Esophagus (tissue), 2 donors: ENCODE data around the gene DOCK4. TPM values are rescaled to one million over a fixed set of nuclear protein-coding genes. Genes with fewer than 3 reads are reported as not detected.

Experiments
- H3K27ac ChIP-seq, 2 donors: one replicate each; pipeline ENCODE4 v1.5.1; 2013; ENCODE audit warnings: low read depth in 2 of 2, mild to moderate bottlenecking in 2 of 2, inconsistent platforms in 1 of 2, low read length in 1 of 2, moderate library complexity in 1 of 2
- H3K27me3 ChIP-seq, 2 donors: one replicate each; pipeline ENCODE4 v1.6.1; 2013; ENCODE audit warnings: low read length in 2 of 2, control low read depth in 1 of 2, mild to moderate bottlenecking in 1 of 2; ENCODE audit not compliant: insufficient read depth in 2 of 2, control insufficient read depth in 1 of 2
- H3K36me3 ChIP-seq, 2 donors: one replicate each; pipeline ENCODE4 v1.6.1; 2013; ENCODE audit warnings: low read length in 1 of 2; ENCODE audit not compliant: control insufficient read depth in 2 of 2, insufficient read depth in 2 of 2
- H3K4me1 ChIP-seq, 2 donors: one replicate each; pipeline ENCODE4 v1.6.1; 2013; ENCODE audit warnings: low read length in 1 of 2; ENCODE audit not compliant: control insufficient read depth in 2 of 2, insufficient read depth in 2 of 2
- H3K4me3 ChIP-seq, 2 donors: one replicate each; pipeline ENCODE4 v1.5.1; 2013; ENCODE audit warnings: low read length in 2 of 2, mild to moderate bottlenecking in 2 of 2, low read depth in 1 of 2, moderate library complexity in 1 of 2
- H3K9me3 ChIP-seq, 2 donors: one replicate each; pipeline ENCODE4 v1.6.1; 2013; ENCODE audit warnings: mild to moderate bottlenecking in 2 of 2, low read depth in 1 of 2, low read length in 1 of 2, moderate library complexity in 1 of 2; ENCODE audit not compliant: control insufficient read depth in 2 of 2, insufficient read depth in 1 of 2
- WGBS, 2 donors: extraction: QIAGEN DNeasy Blood & Tissue Kit; methylation state at CpG; one replicate each; pipeline ENCODE4 v1.1.7; 2013; 5-methylcytosine and 5-hydroxymethylcytosine counted together
- polyA plus RNA-seq, 2 donors: library from polyadenylated mRNA; stranded (reverse); fragments of 200-250 nt; gene quantifications; one replicate each; pipeline ENCODE4 v1.2.3, GENCODE V29; 2013
- donor health status: healthy with polysubstance abuse.
- donor health status: Bipolar disorder and iron deficiency.

Gene DOCK4
- polyA plus RNA-seq, 2 donors: 1.8 to 2.9 TPM

DNA sequence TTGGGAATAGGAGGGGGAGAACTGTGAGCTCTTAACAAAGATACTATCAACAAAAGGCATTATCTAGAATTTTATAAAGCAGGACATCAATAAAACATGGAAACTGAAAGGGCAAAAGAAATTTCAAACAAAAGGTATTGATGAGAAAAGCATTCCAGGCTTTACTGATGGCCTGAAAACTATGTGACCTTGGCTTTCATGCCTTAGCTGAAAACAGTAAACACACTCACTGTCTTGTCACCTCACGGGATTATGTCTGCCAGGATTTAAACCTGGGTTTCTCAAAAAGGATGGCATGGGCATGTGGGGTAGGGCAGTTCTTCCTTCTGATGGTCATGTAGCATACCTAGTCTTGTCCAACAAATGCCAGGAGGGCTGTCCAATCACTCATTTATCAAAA is 22.9 kb downstream of the DOCK4 start:
- H3K4me1 ChIP-seq: no peaks in the 10 kb centered on the region

DNA sequence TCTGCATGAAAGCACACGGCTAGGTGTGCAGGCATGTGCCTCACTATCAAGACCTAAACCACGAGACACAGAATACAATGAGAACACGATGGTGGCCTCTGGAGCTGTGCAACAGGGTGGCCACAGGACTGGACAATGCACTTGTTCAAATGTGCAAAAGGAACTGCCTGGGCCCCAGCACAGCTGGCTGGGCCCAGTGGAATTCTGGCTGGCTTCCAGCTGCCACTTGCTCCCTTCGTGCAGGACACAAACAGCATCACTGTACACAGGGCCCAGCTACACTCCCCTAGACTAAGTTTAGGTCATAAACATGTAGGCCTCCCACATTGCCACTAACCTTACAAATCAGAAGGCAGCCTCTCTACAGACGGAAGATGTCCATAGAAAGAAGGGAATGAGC is 23.4 kb downstream of the DOCK4 start:
- Histone ChIP-seq H3K27ac (no peak overlapping the region), H3K27me3 (no peaks in the 10 kb centered on the region), H3K9me3 (no peaks in the 10 kb centered on the region), H3K36me3 (no peaks in the 10 kb centered on the region), H3K4me3 (no peak overlapping the region), H3K4me1 (no peaks in the 10 kb centered on the region)
- WGBS, 2 donors: 79 to 81% methylated on average over 5 of the region's 5 CpGs

More for the DNA sequence above, 22.9 kb downstream of the DOCK4 start:
- no peaks in the 10 kb centered on the region for H3K27me3 ChIP-seq
- H3K27ac ChIP-seq: no peak overlapping the region
- H3K4me3 ChIP-seq: no peak overlapping the region
- no peaks in the 10 kb centered on the region for H3K36me3 ChIP-seq
- WGBS, 2 donors: 88 to 97% methylated on average over 1 of the region's 1 CpG
- H3K9me3 ChIP-seq: no peaks in the 10 kb centered on the region

DNA sequence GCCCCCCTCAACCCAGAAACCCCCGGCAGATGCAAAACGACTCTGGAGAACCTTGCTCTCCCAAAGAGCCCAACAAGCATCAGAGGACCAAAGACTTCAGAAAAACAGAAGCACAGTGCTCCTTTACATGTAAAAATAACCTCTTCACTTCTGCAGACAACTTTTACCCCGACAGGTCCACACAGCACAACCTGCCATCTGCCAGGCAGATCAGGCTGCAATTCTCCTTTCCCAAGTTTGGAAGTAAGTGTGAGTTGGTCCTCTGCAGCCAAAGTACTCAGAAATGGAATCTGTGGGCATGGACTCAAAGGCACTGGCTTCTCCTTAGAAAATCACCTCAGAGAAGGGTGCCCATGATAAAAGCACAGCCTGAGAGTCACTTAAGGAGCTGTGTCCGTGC is 26.0 kb downstream of the DOCK4 start:
- 79 to 81% methylated on average over 4 of the region's 4 CpGs for WGBS, 2 donors
- H3K27ac ChIP-seq: no peak overlapping the region
- H3K9me3 ChIP-seq: no peaks in the 10 kb centered on the region
- H3K36me3 ChIP-seq: no peaks in the 10 kb centered on the region
- no peaks in the 10 kb centered on the region for H3K27me3 ChIP-seq
- no peaks in the 10 kb centered on the region for H3K4me1 ChIP-seq
- H3K4me3 ChIP-seq: no peak overlapping the region

DNA sequence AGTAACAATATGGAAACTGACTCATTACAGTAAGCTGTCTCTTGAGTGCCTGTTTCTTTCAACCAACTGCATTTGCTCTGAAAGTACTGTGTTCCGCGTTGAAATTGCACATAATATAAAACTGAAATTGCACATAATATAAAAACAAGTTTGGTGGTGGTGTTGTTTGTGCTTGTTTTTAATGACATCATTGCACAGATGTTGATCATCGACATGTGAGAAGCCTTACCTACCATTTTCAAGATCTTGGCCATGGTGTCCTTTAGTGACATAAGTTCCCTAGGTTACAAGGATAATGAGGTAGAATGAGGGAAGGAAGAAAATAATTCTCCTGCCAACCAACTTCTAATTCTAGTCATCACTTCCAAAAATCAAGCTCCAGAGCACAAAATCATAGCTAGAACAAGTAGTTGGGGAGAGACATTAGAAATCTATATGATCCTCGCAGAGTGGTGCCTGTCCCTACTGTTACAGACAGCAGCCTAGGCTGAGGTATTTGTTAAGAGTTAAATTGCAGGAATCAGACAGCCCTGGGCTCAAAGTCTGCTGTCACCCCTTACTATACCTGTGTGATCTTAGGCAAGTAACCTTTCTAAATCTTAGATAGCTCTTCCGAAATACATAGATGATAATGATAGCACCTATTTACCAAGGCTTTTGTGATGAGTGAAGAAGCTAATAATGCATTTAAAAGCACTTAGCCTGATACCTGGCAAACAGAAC is 29.3 kb downstream of the DOCK4 start:
- H3K36me3 ChIP-seq: no peaks in the 10 kb centered on the region
- no peaks in the 10 kb centered on the region for H3K27me3 ChIP-seq
- no peaks in the 10 kb centered on the region for H3K4me1 ChIP-seq
- H3K4me3 ChIP-seq: no peak overlapping the region
- no peaks in the 10 kb centered on the region for H3K9me3 ChIP-seq
- H3K27ac ChIP-seq: no peak overlapping the region
- WGBS, 2 donors: 92 to 94% methylated on average over 5 of the region's 5 CpGs

DNA sequence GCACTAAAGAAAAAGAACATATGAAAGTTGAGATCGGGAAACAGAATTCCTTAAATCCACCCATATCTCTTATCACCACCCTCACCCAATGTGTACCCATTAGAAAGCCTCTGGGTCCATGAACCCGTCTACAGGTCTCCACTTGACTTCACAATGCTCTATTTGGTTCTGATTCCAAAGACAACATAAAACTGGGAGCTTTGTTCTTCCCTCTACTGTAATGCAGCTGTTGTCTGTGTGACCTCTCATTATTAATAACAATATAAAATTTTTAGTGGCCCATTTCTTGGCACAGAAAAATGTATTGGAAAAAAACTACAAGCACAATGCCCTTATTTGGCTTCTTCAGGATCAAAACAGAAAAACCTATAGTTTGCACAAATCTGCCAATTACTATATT is 30.0 kb downstream of the DOCK4 start:
- H3K27ac ChIP-seq: no peak overlapping the region
- no peaks in the 10 kb centered on the region for H3K27me3 ChIP-seq
- no peaks in the 10 kb centered on the region for H3K4me1 ChIP-seq
- H3K36me3 ChIP-seq: no peaks in the 10 kb centered on the region
- H3K9me3 ChIP-seq: no peaks in the 10 kb centered on the region
- H3K4me3 ChIP-seq: no peak overlapping the region
- whole genome bisulfite sequencing, 2 donors: 71 to 87% methylated on average over 2 of the region's 2 CpGs

DNA sequence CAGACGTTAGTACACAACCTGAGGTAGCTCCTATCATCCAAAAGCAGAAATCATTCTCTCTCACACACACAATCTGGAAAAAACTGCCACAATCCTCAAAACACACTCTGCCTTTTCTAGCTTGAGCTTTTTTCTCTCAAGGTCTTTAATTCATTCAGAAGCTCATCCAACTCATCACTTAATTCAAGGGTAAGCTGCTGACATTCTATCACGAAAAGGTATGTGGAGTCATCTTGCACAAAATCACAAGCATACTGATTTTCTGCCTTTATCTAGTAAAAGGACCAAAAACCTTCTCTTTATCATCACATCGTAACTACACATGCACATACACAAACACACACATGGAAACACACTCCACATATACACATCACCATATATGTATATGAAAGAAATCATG is 32.0 kb downstream of the DOCK4 start:
- no peaks in the 10 kb centered on the region for H3K27me3 ChIP-seq
- 88 to 90% methylated on average over 3 of the region's 3 CpGs for WGBS, 2 donors
- no peak overlapping the region for H3K27ac ChIP-seq
- H3K4me1 ChIP-seq: no peaks in the 10 kb centered on the region
- no peaks in the 10 kb centered on the region for H3K36me3 ChIP-seq
- H3K9me3 ChIP-seq: no peaks in the 10 kb centered on the region
- H3K4me3 ChIP-seq: no peak overlapping the region

DNA sequence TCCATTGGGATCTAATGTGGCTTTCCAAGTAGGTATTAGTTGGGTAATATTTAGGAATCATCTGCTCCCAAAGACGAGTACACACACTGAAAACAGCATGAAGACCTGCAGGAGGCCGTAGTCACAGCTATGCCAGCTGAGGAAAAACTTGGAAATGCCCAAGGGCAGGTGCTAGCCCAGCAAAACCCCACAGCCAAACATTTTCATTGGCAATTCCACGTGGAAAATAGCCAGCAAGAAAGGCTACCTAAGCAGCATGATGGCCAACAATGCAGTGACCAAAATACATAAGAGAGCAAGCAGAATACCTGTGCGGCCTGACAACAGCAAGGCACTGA is 32.7 kb downstream of the DOCK4 start:
- H3K27ac ChIP-seq: no peak overlapping the region
- no peaks in the 10 kb centered on the region for H3K27me3 ChIP-seq
- no peak overlapping the region for H3K4me3 ChIP-seq
- H3K4me1 ChIP-seq: no peaks in the 10 kb centered on the region
- H3K9me3 ChIP-seq: no peaks in the 10 kb centered on the region
- WGBS, 2 donors: 70 to 78% methylated on average over 4 of the region's 4 CpGs
- no peaks in the 10 kb centered on the region for H3K36me3 ChIP-seq

DNA sequence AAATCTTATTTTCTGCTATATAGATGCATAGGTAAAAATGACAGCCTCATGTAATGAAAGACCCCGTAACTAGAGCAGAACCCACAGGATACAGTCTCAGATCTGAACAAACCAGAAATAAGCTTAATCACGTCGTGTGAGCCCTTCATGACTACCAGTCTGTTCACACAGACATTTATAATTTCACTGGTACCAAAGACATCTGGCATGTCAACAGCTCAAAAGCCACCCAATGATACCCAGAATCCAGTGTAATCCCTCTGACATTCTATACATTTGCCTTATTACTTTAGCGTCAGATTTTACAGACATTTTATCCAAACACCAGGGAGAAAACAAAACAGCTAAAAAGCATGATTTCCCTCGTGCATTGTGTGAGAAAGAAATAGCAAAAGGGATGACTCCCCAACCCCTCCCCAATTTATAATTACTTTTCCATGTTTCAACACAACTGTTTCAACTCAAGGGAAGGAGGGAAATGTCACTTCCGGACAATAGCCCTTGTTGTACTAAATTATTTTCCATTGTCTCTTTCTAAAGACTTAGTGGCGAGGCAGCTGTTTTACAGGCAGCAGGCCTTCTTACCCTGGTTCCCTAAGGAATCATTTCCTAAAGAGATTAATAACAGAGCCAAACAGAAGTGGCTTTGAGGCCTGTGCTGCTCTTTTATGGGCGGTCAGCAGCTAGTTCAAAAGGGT is 33.2 kb downstream of the DOCK4 start:
- no peak overlapping the region for H3K27ac ChIP-seq
- 73 to 76% methylated on average over 8 of the region's 8 CpGs for WGBS, 2 donors

DNA sequence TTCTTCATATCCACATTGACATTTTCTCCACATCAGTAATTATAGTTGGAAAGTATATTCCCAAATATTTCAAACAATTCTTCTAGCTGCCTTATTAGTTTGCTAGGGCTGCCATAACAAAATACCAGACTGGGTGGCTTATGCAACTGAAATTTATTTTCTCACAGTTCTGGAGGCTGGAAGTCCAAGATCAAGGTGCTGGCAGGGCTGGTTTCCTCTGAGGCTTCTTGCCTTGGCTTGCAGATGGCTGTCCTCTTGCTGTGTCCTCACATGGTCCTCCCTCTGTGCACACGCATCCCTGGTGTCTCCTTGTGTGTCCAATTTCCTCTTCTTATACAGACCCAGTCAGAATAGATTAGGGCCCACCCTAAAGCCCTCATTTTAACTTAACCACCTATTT is 34.5 kb downstream of the DOCK4 start:
- H3K4me3 ChIP-seq: no peak overlapping the region
- no peaks in the 10 kb centered on the region for H3K4me1 ChIP-seq
- no peaks in the 10 kb centered on the region for H3K9me3 ChIP-seq
- WGBS, 2 donors: 96 to 100% methylated on average over 1 of the region's 1 CpG
- no peaks in the 10 kb centered on the region for H3K36me3 ChIP-seq
- H3K27ac ChIP-seq: no peak overlapping the region
- no peaks in the 10 kb centered on the region for H3K27me3 ChIP-seq

More for the DNA sequence above, 33.2 kb downstream of the DOCK4 start:
- H3K4me1 ChIP-seq: no peaks in the 10 kb centered on the region
- H3K4me3 ChIP-seq: no peak overlapping the region
- no peaks in the 10 kb centered on the region for H3K36me3 ChIP-seq
- H3K27me3 ChIP-seq: no peaks in the 10 kb centered on the region
- H3K9me3 ChIP-seq: no peaks in the 10 kb centered on the region

DNA sequence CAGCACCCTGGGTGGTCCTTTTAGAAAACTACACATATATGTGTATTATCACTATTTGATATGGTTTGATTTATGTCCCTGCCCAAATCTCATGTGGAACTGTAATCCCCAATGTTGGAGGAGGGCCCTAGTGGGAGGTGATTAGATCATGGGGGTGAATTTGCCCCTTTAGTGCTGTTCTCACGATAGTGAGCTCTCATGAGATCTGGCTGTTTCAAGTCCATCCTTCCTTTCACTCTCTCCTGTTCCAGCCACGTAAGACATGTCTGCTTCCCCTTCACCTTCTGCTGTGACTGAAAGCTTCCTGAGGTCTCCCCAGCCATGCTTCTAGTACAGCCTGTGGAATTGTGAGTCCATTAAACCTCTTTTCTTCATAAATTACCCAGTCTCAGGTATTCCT is 37.3 kb downstream of the DOCK4 start:
- Histone ChIP-seq H3K27me3 (no peaks in the 10 kb centered on the region), H3K27ac (no peak overlapping the region), H3K36me3 (no peaks in the 10 kb centered on the region), H3K4me3 (no peak overlapping the region), H3K9me3 (no peaks in the 10 kb centered on the region), H3K4me1 (no peaks in the 10 kb centered on the region)
- 87 to 93% methylated on average over 2 of the region's 2 CpGs for WGBS, 2 donors
